Measurements from ENCODE around the gene ZNF593. TPM values are rescaled to one million over a fixed set of nuclear protein-coding genes. Genes with fewer than 3 reads are reported as not detected.

Gene ZNF593
- polyA plus RNA-seq, 1 of the 3 experiments (the other 2 are of a cell fraction), result 64.8 TPM

GRCh38 chr1:26184086-26184485, 14.4 kb downstream of the ZNF593 start:
- 67% methylated on average over 5 of the region's 7 CpGs for WGBS (ENCODE audit: low lambda C conversion rate)
- Histone ChIP-seq H3K9me2 (no peaks in the 10 kb centered on the region), H3K27ac (ENCODE audit: low read depth in 2 of 2, low read length in 1 of 2) (no peak overlapping the region), H3K4me2 (no peak overlapping the region), H2AFZ (ENCODE audit: low read depth) (no peak overlapping the region), H3K27me3 (ENCODE audit: insufficient read depth) (no peaks in the 10 kb centered on the region), H3K36me3 (replicated peaks in 1 of 2; ENCODE audit: control insufficient read depth in 1 of 2, insufficient read depth in 2 of 2, low read length in 1 of 2) (no peaks in the 10 kb centered on the region), H3K79me2 (ENCODE audit: insufficient read depth) (no peaks in the 10 kb centered on the region), H4K20me1 (ENCODE audit: insufficient read depth) (no peaks in the 10 kb centered on the region), H3K9me3 (no peaks in the 10 kb centered on the region), H3F3A (replicated peaks; ENCODE audit: insufficient read depth) (no peaks in the 10 kb centered on the region), H3K4me3 (ENCODE audit: low read depth in 2 of 2, low read length in 1 of 2) (no peak overlapping the region), H3K4me1 (ENCODE audit: control insufficient read depth in 1 of 2, insufficient read depth in 2 of 2, low read depth in 1 of 2, low read length in 1 of 2) (no peaks in the 10 kb centered on the region), H3K9ac (no peak overlapping the region)
- no peak for TF ChIP-seq NFIC (IDR thresholded peaks at IDR 0.05; ENCODE audit: borderline replicate concordance)
- no peak for TF ChIP-seq FOXJ3 (CRISPR knock-in tag; IDR thresholded peaks at IDR 0.05)
- no peak for TF ChIP-seq RFX5 (IDR thresholded peaks at IDR 0.05; ENCODE audit: low read length)
- TF ChIP-seq EP300 (IDR thresholded peaks at IDR 0.05; ENCODE audit: borderline replicate concordance in 1 of 2, low read depth in 1 of 2, low read length in 1 of 2), result no peak
- no peak for TF ChIP-seq USF2 (IDR thresholded peaks at IDR 0.05; ENCODE audit: borderline replicate concordance, low read depth, low read length)
- no peak for TF ChIP-seq CHD2 (IDR thresholded peaks at IDR 0.05; ENCODE audit: low read length, partially characterized antibody)
- TF ChIP-seq JUND (IDR thresholded peaks at IDR 0.05), result no peak
- no peak for TF ChIP-seq USF1 (IDR thresholded peaks at IDR 0.05; ENCODE audit: borderline replicate concordance, low read depth)
- TF ChIP-seq MAX (IDR thresholded peaks at IDR 0.05; ENCODE audit: low read depth), result no peak
- no peak for TF ChIP-seq TCF12 (IDR thresholded peaks at IDR 0.05)
- no peak for TF ChIP-seq MXI1 (IDR thresholded peaks at IDR 0.05; ENCODE audit: low read depth, low read length)
- no peak for TF ChIP-seq POLR2AphosphoS5 (IDR thresholded peaks at IDR 0.05; ENCODE audit: low read depth, low read length)
- no peak for TF ChIP-seq ZBTB33 (IDR thresholded peaks at IDR 0.05; ENCODE audit: borderline replicate concordance, low read depth)
- no peak for TF ChIP-seq TEAD4 (IDR thresholded peaks at IDR 0.05; ENCODE audit: borderline replicate concordance, insufficient read depth)
- DNase-seq, result no peak
- ChIA-PET CTCF (interaction anchor here (1.2 kb wide), 1 partner anchor 19 kb away, joined by 3 read pairs; no protein-coding TSS in a partner anchor), POLR2A (no interaction called here)

GRCh38 chr1:26184883-26185282, 15.2 kb downstream of the ZNF593 start:
- no peaks in the 10 kb centered on the region for H3K9me2 ChIP-seq
- DNase-seq, result no peak
- no peaks in the 10 kb centered on the region for H3K79me2 ChIP-seq (ENCODE audit: insufficient read depth)
- POLR2A ChIA-PET, result no interaction called here
- no peaks in the 10 kb centered on the region for H4K20me1 ChIP-seq (ENCODE audit: insufficient read depth)
- H3K9ac ChIP-seq, result no peak overlapping the region
- CTCF ChIA-PET, result interaction anchor here (0.6 to 2.2 kb wide), 2 partner anchors 15 to 49 kb away, joined by 4 to 7 read pairs; partner anchors contain the start of genes C1orf232, CEP85 and ZNF593
- 85% methylated on average over 2 of the region's 21 CpGs for WGBS (ENCODE audit: low lambda C conversion rate)
- H3K27me3 ChIP-seq (ENCODE audit: insufficient read depth), result no peaks in the 10 kb centered on the region
- H3K36me3 ChIP-seq (replicated peaks in 1 of 2; ENCODE audit: control insufficient read depth in 1 of 2, insufficient read depth in 2 of 2, low read length in 1 of 2), result no peaks in the 10 kb centered on the region
- H3K4me2 ChIP-seq, result no peak overlapping the region
- H3K9me3 ChIP-seq, result no peaks in the 10 kb centered on the region
- no peak overlapping the region for H2AFZ ChIP-seq (ENCODE audit: low read depth)
- no peaks in the 10 kb centered on the region for H3K4me1 ChIP-seq (ENCODE audit: control insufficient read depth in 1 of 2, insufficient read depth in 2 of 2, low read depth in 1 of 2, low read length in 1 of 2)
- no peak overlapping the region for H3K27ac ChIP-seq (ENCODE audit: low read depth in 2 of 2, low read length in 1 of 2)
- no peak overlapping the region for H3K4me3 ChIP-seq (ENCODE audit: low read depth in 2 of 2, low read length in 1 of 2)
- H3F3A ChIP-seq (replicated peaks; ENCODE audit: insufficient read depth), result no peaks in the 10 kb centered on the region
- TF ChIP-seq TAF1 (IDR thresholded peaks at IDR 0.05; ENCODE audit: borderline replicate concordance, low read depth, low read length) (no peak), FOXM1 (IDR thresholded peaks at IDR 0.05; ENCODE audit: low read depth) (no peak), ELF1 (IDR thresholded peaks at IDR 0.05) (no peak), POLR2AphosphoS5 (IDR thresholded peaks at IDR 0.05; ENCODE audit: low read depth, low read length) (no peak), MXI1 (IDR thresholded peaks at IDR 0.05; ENCODE audit: low read depth, low read length) (no peak), TEAD4 (IDR thresholded peaks at IDR 0.05; ENCODE audit: borderline replicate concordance, insufficient read depth) (no peak), JUND (IDR thresholded peaks at IDR 0.05) (no peak), IRF3 (IDR thresholded peaks at IDR 0.05; ENCODE audit: low read depth, low read length) (no peak), RAD21 (IDR thresholded peaks at IDR 0.05; ENCODE audit: low read length) (no peak), FOSL2 (IDR thresholded peaks at IDR 0.05; ENCODE audit: borderline replicate concordance, low read depth) (no peak), MEF2A (IDR thresholded peaks at IDR 0.05; ENCODE audit: borderline replicate concordance, low read depth) (no peak), USF2 (IDR thresholded peaks at IDR 0.05; ENCODE audit: borderline replicate concordance, low read depth, low read length) (no peak), NRF1 (IDR thresholded peaks at IDR 0.05; ENCODE audit: low read depth, low read length) (no peak), FOXJ3 (CRISPR knock-in tag; IDR thresholded peaks at IDR 0.05) (no peak), EP300 (IDR thresholded peaks at IDR 0.05; ENCODE audit: borderline replicate concordance in 1 of 2, low read depth in 1 of 2, low read length in 1 of 2) (no peak), MAX (IDR thresholded peaks at IDR 0.05; ENCODE audit: low read depth) (no peak)

Measured in SK-N-SH (cell line).